ENCODE data around the gene TSPAN9.

Gene TSPAN9

GRCh38 chr12:3042394-3042793, 34.8 kb upstream of the TSPAN9 start:
- Mint-ChIP-seq H3K27me3 (ENCODE audit: low read depth, poor library complexity) (peaks cover 6% of the 10 kb centered on the region), H3K4me1 (peaks cover 27% of the 10 kb centered on the region), H3K9me3 (no peaks in the 10 kb centered on the region), H3K36me3 (ENCODE audit: low read depth) (peaks cover 4% of the 10 kb centered on the region), H3K4me3 (no peak overlapping the region), H3K27ac (no peak overlapping the region)
- no peak for DNase-seq
- TF ChIP-seq CTCF (IDR thresholded peaks at IDR 0.05), result no peak

GRCh38 chr12:3042826-3043225, 34.4 kb upstream of the TSPAN9 start:
- no peaks in the 10 kb centered on the region for H3K9me3 Mint-ChIP-seq
- peaks cover 6% of the 10 kb centered on the region for H3K27me3 Mint-ChIP-seq (ENCODE audit: low read depth, poor library complexity)
- no peak overlapping the region for H3K27ac Mint-ChIP-seq
- TF ChIP-seq CTCF (IDR thresholded peaks at IDR 0.05), result no peak
- no peak overlapping the region for H3K4me3 Mint-ChIP-seq
- H3K4me1 Mint-ChIP-seq, result peaks cover 32% of the 10 kb centered on the region
- H3K36me3 Mint-ChIP-seq (ENCODE audit: low read depth), result peaks cover 4% of the 10 kb centered on the region
- no peak for DNase-seq

- peaks cover 6% of the 10 kb centered on the region for H3K27me3 Mint-ChIP-seq (ENCODE audit: low read depth, poor library complexity)
- H3K9me3 Mint-ChIP-seq, result no peaks in the 10 kb centered on the region
- H3K27ac Mint-ChIP-seq, result no peak overlapping the region
- H3K4me3 Mint-ChIP-seq, result no peak overlapping the region
- H3K4me1 Mint-ChIP-seq, result peaks cover 37% of the 10 kb centered on the region
- TF ChIP-seq CTCF (IDR thresholded peaks at IDR 0.05), result no peak
- no peak for DNase-seq
- peaks cover 4% of the 10 kb centered on the region for H3K36me3 Mint-ChIP-seq (ENCODE audit: low read depth)
Measured at GRCh38 chr12:3043406-3043805, 33.8 kb upstream of the TSPAN9 start.

- Mint-ChIP-seq H3K27ac (no peak overlapping the region), H3K4me1 (peaks cover 33% of the 10 kb centered on the region), H3K9me3 (no peaks in the 10 kb centered on the region), H3K4me3 (no peak overlapping the region), H3K27me3 (ENCODE audit: low read depth, poor library complexity) (peaks cover 6% of the 10 kb centered on the region), H3K36me3 (ENCODE audit: low read depth) (peaks cover 4% of the 10 kb centered on the region)
- no peak for DNase-seq
- TF ChIP-seq CTCF (IDR thresholded peaks at IDR 0.05), result no peak
Measured at GRCh38 chr12:3044141-3044630, 33.0 kb upstream of the TSPAN9 start.

GRCh38 chr12:3045494-3045893, 31.7 kb upstream of the TSPAN9 start:
- peaks cover 35% of the 10 kb centered on the region for H3K4me1 Mint-ChIP-seq
- DNase-seq, result no peak

More at GRCh38 chr12:3045494-3045893, 31.7 kb upstream of the TSPAN9 start:
- TF ChIP-seq CTCF (IDR thresholded peaks at IDR 0.05), result no peak
- Mint-ChIP-seq H3K9me3 (no peaks in the 10 kb centered on the region), H3K36me3 (ENCODE audit: low read depth) (no peaks in the 10 kb centered on the region), H3K4me3 (no peak overlapping the region), H3K27ac (no peak overlapping the region), H3K27me3 (ENCODE audit: low read depth, poor library complexity) (peaks cover 8% of the 10 kb centered on the region)
